GM18951 (cell line): ENCODE results near the gene SEC23B.
"Not testable (repeated sequence)": the region's sequence is repeated elsewhere in the genome, so short reads cannot be mapped to it uniquely, and the experiment has no call there.

ENCODE experiments used
- POLR2A ChIP-seq: IDR thresholded peaks from 4 replicates; pipeline ENCODE4 v1.6.1; 2011; ENCODE audit warnings: mild to moderate bottlenecking; ENCODE audit not compliant: insufficient read length, insufficient read depth; ENCODE audit errors: extremely low read depth
- in situ Hi-C: fragments of 300-500 bp; cut with MboI; formaldehyde crosslinking; loops from one replicate; pipeline ENCODE4 v1.12.0; 2022; ENCODE audit warnings: low sequenced_read_pairs, mixed read lengths, inconsistent platforms; ENCODE audit not compliant: unreplicated experiment

Gene SEC23B

GRCh38 chr20:18506744-18507143, 996 bp upstream of the SEC23B start:
- in situ Hi-C loops: no loop called here
- no peak for TF ChIP-seq POLR2A

DNA sequence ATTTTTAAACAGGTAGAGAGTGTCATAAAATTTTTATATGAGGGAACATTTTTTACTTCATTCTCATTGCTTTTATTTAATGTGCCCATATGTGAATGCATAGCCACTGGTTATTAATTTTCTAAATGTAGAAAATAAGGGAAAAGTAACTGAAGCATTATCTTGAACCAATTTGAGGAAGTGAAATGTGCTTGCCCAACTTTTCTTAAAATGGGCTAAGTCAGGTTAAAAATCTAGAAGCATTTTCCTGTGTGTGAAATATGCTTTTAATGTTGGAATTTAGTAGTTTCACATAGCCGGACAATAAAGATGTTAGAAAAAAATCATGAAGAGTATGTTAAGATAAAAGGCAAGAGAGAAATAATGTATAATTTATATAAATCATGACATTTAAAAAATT, 3.8 kb downstream of the SEC23B start:
- in situ Hi-C loops: no loop called here
- TF ChIP-seq POLR2A: no peak

- in situ Hi-C loops: no loop called here
Measured at GRCh38 chr20:18513208-18513607, 5.5 kb downstream of the SEC23B start.

DNA sequence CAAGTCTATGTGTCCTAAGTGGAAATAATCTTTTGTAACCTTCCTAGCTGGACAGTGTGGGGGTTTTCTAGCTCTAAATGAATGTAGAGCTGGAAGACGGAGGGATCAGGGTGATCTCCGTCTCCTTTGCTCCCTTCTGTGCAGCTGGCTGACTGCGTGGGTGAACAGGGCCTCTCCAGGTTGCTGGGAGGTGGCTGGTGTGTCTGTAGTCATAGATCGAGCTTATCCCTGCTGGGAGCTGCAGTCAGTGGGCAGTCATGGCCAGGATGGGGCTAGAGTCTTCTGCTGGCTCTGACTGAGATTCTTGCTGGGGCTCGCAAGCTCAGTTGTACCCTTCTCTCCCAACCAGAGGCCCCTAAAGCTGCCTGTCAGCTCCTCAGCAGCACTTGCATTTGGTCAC, 6.4 kb downstream of the SEC23B start:
- in situ Hi-C loops: no loop called here
- TF ChIP-seq POLR2A: no peak

More at GRCh38 chr20:18513208-18513607, 5.5 kb downstream of the SEC23B start:
- no peak for TF ChIP-seq POLR2A

- in situ Hi-C loops: no loop called here
- TF ChIP-seq POLR2A: no peak
Measured at GRCh38 chr20:18515973-18516372, 8.2 kb downstream of the SEC23B start.

- in situ Hi-C loops: not testable (repeated sequence)
Measured at GRCh38 chr20:18522066-18522465, 14.3 kb downstream of the SEC23B start.

DNA sequence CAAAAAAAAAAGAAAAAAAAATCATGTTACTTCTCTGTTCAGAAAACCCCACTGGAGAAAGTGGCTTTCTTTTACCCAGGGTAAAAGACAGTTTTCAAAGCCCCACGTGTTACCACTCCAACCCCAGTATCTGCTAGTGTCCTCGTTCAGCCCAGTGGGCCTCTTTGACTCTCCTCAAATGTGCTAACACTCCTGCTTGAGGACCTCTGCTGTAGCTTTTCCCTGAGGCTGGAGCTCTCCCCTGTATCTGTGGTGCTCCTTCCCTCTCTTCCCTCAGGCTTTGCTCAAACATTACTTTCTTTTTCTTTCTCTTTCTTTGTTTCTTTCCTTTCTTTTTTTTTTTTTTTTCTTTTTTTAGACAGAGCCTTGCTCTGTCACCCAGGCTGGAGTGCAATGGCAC, 15.3 kb downstream of the SEC23B start:
- in situ Hi-C loops: no loop called here
- TF ChIP-seq POLR2A: no peak

- no peak for TF ChIP-seq POLR2A
- in situ Hi-C loops: no loop called here
Measured at GRCh38 chr20:18524646-18525045, 16.9 kb downstream of the SEC23B start.

GRCh38 chr20:18526761-18527160, 19.0 kb downstream of the SEC23B start:
- in situ Hi-C loops: not testable (repeated sequence)

GRCh38 chr20:18527339-18527738, 19.6 kb downstream of the SEC23B start:
- no peak for TF ChIP-seq POLR2A
- in situ Hi-C loops: no loop called here

DNA sequence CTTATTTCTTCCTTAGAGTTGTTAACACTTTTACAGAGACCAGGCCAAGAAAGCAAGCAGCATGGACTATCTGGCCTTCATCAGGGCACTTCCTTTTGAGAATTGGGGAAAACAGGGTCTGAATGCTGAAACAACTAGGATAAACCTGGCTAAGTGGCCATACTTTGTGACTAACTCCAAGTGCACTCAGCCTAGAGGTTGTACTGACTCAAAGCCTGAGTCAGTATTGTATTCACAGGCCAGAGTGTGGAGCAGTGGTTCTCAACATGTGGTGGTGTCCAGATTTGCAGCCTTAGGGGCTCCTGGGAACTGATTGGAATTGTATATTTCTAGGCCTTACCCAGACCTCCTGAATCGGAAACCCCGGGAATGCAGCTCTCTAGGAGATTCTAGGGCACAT, 20.1 kb downstream of the SEC23B start:
- TF ChIP-seq POLR2A: no peak
- in situ Hi-C loops: no loop called here

DNA sequence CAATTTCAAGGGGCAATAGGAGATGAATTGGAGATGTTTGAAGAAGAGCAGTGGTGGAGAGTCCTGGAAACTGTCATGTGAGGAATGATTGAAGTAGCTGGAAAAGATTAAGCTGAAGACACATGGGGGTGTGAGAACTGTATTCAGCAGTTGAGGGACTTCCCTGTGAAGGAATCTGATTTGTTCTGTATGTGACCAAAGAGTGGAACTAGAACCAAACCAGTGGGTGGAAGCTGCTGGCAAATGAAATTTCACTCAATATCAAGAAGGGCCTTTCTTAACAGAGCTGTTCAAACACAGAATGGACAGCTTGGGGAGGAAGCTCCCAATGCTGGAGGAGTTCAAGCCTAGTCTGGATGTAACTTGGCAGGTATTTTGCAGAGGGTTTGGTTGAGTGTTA, 21.3 kb downstream of the SEC23B start:
- in situ Hi-C loops: no loop called here
- TF ChIP-seq POLR2A: no peak

- in situ Hi-C loops: no loop called here
- no peak for TF ChIP-seq POLR2A
Measured at GRCh38 chr20:18532626-18533025, 24.9 kb downstream of the SEC23B start.

DNA sequence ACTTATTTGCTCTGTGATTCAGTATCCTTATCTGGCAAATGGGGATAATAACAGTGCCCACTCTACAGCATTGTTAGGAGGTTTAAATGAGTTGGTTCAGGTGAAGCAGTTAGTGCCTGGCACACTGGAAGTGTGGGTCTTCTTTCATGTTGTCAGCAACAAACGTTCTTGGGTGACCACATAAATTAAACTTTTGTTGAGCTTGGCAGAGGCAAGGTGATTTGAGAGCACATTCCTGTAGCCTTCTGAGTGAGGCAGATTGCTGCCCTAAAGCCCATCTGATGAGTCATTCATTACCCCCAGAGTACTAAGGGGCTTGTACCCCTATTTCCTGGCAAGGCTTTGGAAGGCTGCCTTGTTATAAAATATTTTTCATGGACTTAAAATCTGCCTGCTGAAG, 25.8 kb downstream of the SEC23B start:
- TF ChIP-seq POLR2A: no peak
- in situ Hi-C loops: no loop called here

GRCh38 chr20:18533978-18534644, 26.4 kb downstream of the SEC23B start:
- in situ Hi-C loops: no loop called here
- TF ChIP-seq POLR2A: no peak
